Measurements from ENCODE around the gene MAD1L1.
"Not testable (repeated sequence)": the region's sequence is repeated elsewhere in the genome, so short reads cannot be mapped to it uniquely, and the experiment has no call there.

MAD1L1 gene

DNA sequence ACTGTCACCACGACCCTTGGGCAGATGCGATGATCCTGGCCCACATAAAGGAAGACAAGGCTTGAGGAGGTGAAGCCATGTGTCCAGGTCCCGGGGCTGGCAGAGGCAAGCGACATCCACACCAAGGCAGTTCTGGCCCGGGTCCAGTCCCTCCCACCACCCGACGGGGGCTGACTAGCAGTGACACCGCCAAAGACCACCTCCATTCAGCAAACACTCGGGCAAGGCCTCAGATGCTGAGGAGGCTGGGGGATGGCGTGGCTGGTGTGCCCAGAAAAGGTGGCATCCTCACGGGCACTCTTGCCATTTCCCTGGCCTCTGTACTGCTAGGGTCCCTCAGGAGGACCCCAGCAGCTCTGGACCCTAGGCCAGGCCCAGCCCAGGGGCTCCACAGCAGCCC is 343.7 kb downstream of the MAD1L1 start:
- DNase-seq (ENCODE audit: low read depth in 1 of 2, low spot score in 1 of 2), result no peak

DNA sequence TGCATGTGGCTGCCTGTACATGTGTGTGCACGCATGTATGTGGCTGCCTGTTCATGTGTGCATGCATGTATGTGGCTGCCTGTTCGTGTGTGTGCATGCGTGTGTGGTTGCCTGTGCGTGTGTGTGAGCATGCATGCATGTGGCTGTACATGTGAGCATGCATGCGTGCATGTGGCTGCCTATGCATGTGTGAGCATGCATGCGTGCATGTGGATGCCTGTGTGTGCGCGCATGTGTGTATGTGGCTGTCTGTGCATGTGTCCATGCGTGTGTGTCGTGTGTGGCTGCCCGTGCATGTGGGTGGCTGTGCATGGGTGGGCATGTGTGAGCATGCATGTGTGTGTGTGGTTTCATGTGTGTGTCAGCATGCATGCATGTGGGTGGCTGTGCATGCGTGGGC is 344.3 kb downstream of the MAD1L1 start:
- DNase-seq (ENCODE audit: low read depth in 1 of 2, low spot score in 1 of 2), result no peak

DNA sequence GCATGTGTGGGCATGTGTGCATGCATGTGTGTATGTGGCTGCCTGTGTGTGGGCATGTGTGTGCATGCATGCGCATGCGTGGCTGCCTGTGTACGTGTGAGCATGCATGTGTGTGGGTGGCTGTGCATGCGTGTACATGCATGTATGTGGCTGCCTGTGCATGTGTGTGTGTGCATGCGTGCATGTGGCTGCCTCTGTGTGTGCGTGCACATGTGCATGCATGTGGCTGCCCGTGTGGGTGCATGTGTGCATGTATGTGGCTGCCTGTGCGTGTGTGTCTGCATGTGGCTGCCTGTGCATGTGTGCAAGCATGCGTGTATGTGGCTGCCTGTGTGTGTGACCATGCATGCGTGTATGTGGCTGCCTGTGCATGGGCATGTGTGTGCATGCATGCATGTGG is 345.5 kb downstream of the MAD1L1 start:
- no peak for DNase-seq (ENCODE audit: low read depth in 1 of 2, low spot score in 1 of 2)

DNA sequence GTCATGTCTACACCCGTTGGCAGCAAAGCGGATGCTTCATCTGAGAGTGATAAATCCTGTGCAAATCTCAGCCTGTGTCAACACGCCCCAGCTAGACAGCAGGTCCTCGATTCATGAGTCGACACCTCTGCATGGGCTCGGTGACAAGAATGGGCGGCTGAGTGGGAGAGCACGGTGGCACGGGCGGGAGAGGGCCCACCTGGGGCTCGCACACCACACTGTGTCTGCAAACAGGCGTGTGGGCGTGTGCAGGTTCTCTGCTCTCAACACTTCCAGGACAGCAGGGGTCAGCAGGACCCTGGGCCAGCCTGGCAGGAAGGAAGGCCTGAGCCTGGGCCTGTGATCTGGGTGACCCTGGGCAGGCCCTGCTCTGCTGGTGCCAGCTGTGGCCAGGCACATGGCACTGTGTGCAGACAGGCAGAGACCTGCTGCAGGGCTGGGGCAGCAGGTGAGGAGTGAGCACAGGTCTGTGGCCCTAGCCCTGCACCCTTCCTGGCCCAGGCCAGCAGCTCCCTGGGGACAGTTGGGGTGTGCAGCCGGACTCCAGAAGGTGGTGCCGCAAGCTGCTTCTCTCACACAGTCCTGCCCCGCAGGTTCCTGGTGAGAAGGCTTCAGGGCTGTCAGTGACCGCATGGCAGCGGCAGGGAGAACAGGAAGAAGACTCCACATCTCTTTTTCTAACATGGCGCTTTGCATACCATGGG is 346.2 kb downstream of the MAD1L1 start:
- no peak for DNase-seq (ENCODE audit: low read depth in 1 of 2, low spot score in 1 of 2)

DNA sequence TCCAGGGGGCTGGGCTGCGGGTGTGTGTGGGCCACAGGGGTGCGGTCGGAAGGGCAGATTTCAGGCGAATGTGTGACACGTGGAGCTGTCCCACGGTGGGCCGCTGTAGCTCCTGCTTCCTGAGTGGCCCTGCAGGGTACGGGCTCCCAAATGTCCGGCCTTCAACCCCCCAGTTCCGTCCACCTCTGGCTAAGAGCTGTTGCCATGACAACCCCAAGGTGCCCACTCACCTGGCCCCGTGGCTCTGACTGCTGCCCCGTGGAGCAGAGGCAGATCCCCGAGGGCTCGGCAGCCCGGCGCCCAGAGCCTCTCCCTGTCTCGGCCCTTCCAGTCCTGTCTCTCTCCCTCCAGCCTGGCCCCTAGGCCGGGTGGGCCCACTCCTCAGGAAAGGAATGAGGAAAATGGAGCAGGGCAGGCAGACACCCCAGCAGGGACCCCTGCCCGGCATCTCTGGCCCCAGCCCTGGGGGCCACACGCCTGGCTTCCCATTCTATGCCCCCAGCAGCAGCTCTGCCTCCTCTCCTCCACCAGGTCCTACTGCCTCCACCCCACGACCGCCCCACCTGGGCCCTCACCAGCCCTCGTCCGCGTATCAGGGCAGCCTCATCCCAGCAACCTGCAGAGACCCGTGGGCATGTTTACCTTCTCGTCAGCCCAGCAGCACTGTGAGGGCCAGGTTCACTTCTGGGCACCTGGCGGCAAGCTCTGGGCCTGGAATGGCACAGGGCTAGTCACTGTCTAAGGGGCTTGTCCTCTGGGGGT is 347.1 kb downstream of the MAD1L1 start:
- DNase-seq (ENCODE audit: low read depth in 1 of 2, low spot score in 1 of 2), result no peak

DNA sequence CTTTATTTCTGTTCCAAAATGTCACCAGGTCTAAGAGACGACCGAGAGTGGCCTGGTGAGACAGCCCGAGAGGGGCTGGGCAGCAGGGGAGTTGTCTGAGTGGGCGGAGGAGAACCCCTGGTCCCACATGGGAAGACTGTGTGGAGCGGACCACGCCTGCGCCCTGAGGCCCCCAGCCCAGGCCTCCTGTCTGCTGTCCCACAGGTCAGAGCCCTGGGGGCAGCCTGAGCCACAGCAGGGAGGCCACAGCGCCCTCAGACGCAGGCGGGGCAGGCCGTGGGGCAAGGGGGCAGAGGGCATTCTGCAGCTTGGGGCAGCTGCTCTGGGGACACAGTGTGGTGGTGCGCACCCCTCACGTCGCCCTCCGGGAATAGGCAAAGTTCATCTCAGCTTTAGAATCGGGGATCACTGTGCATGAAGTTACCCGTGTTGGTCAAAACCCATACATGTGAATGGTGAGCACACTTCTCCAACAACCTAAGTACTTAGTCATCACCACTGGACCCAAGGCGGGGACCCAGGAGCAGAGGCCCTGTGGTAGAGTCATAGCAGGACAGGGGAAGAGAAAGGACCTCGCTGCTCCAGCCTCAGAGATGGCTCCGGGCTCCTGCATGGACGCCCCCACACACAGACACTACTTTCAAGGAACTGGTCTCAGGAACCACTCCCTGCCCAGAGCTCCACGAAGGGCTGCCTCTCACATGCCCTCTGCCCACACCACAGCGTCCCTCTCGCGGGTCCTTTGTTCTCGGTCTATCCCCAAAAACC is 348.0 kb downstream of the MAD1L1 start:
- DNase-seq (ENCODE audit: low read depth in 1 of 2, low spot score in 1 of 2), result no peak

DNA sequence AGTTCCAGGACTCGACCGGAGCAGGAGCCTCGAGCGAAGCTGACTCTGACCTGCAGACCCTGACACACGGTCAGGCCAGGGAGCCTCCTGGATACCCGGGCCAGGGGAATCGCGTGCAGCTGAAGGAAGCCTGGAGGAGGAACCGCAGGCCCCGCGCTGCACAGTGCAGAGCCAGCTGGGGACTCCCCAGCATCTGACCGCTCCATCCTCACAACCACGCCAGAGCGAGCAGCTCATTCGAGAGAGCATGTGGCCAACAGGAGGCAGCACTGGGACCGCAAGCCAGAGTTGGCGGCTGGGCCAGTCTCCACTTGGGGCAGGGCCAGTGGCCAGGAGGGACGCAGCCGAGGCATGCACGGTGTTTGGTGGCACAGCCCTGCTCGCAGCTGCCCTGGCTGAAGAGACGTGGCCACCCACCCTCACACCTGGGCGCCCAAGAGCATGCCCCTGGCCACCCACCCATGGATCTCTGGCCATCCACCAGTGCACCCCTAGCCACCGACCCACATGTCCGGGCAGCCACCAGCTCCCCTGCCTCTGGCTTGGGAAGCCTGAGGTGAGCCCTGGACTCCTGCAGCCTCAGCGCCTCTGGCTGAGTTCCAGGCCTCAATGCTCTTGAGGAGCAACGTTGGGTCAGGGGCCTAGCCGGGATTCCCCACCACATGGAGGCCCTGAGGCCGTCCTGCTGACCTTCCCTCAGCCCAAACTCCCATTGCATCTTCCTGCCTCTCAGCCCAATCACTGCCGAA is 348.7 kb downstream of the MAD1L1 start:
- no peak for DNase-seq (ENCODE audit: low read depth in 1 of 2, low spot score in 1 of 2)

DNA sequence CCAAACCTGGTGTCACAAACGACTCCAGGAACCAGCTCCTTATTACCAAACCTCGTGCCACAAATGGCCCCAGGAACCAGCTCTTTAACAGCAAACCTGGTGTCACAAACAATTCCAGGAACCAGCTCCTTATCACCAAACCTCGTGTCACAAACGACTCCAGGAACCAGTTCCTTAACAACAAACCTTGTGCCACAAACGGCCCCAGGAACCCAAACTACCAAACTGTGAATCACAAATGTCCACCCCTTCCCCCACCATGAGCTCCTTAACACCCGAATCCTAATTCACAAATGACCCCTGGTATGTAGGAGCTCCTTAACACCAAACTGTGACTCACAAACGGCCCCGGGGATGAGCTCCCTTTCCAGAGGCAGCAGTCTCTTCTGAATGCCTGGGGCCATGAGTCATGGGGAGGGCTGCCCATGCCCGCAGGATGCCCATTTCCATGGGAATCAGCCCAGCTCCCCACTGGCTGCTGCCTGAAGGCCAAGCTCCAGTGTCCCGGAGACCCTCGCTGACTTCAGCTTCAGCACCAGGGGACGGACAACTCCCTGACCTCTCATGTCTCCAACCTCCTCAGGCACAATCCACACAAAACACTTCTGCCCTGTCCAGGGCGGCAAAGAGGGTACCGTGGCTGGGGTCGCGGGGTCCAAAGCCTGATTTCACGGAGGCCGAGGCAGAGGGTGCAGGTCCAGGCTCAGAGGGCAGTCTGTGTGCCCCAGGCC is 349.5 kb downstream of the MAD1L1 start:
- no peak for DNase-seq (ENCODE audit: low read depth in 1 of 2, low spot score in 1 of 2)

DNA sequence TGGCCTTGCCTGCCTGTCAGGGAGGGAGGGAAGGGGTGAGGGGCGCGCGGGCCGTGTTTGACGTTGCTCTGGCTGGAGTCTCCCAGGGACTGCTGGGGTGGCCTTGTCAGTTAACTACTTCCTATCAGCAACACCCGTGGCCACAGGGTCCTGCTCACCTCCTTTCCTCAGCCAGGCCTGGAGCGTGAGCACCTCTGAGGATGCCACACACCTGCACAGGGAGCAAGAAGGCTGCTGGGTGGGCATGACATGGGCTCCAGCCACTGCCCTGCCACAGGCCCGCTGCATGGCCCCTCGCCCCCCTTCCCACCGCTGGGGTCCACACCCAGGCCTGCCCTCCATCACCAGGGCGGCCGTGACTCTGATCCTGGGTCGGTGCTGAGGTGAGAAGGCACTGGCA is 350.3 kb downstream of the MAD1L1 start:
- no peak for DNase-seq (ENCODE audit: low read depth in 1 of 2, low spot score in 1 of 2)

DNA sequence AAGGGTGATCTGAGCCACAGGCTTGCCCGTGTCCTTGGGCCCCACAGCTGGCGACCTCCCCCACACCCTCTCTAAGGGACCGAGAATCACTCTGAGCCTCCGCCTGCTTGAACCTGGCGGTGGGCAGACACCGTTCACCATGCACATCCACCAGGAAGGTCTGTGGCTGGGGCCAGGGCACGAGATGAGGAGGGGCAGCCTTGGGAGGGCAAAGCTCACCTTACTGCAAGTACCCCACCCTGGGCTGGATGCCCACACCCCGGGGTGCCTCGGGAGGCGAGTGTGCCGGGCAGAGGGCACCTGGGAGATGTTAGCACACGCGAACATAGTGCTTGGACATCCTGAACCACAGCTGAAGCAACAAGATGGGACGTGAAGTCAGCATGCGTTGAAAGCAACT is 350.8 kb downstream of the MAD1L1 start:
- no peak for DNase-seq (ENCODE audit: low read depth in 1 of 2, low spot score in 1 of 2)

DNA sequence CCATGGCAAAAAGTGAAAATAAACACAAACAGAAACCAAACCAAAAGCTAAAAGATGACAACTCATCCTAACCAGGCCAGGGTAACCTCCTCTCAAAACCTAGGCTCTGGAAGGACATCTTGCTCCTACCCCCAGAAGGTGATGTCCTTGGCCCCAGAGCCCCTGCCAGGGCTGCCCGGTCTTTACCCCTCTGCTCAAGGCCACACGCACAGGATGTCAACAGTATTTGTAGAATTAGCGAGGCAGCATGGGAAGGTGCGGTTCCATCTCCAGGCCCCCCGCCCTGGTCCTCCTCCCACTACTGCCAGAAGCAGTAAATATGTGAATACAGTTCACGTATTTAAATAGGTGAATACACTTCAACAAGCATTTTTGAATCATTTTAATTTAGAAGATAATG is 356.1 kb downstream of the MAD1L1 start:
- not testable (repeated sequence) for DNase-seq (ENCODE audit: low read depth in 1 of 2, low spot score in 1 of 2)

DNA sequence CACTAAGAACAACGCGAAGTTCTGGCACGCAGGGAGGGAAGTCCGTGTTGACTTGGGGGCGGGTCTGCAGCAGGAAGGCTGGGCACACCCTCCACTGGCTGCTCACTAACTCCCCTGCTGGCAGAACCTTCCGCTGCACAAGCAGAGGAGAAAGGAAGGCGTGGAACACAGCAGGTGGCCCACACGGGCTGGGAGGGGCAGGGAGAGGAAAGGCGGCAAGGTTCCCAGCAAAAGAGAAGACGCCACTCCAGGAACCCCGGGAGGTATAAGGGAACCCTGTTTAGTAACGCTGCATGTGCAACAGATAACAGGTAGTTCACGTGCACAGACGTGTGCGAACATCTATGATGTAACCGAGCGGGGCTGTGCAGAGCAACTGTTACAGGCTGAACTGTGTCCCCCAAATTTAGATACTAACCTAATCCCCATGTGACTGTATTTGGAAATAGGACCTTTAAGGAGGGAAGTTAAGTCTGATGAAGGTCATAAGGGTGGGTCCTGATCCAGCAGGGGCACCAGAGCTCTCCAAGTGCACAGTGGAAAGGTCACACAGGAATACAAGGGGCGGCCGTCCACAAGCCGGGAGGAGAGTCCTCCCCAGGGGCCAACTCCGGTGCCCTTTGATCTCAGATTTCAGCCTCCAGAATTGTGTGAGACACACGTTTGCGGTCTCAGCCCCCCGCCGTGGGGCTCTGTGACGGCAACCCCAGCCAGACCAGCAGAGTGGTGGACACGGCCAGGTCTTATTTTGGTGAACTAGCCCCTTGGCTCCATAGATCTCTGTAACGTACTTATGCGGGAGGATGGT is 357.1 kb downstream of the MAD1L1 start:
- DNase-seq (ENCODE audit: low read depth in 1 of 2, low spot score in 1 of 2), result not testable (repeated sequence)

DNA sequence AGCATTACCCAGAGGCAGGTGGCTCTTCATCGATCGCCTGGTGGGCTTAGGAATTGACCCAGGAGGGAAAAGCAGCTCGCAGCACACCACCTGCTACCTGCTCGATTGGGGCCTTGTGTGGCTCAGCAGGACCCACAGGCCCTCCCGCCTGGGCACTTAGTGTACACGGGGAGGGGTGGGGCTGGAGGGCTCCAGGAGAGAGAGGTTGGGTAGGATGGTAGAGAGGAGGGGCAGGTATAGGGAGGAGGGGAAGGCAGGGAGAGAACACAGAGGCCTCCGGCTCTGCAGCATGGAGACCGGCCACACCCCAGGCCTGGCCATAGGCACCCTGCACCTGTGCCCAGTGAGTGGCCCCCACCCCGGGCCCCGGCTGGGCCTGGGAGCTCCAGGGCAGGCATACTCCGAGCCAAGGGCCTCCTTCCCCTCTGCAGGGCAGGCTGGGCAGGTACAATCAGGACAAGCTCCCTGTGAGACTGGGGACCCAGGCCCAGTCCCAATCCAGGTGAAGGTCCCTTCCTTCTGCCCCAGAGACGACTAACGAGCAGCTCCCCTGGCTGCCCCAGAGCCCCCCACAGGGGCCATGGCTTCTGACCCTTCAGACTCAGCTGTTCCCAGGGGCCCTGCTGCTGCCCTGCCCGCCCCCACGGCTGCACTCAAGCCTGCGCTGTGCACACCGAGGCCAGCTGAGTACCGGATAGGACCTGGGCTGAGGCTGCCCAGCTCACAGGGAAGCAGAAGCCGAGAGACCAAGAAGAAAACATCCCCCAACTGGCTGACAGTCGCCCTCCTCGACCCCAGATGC is 358.0 kb downstream of the MAD1L1 start:
- DNase-seq (ENCODE audit: low read depth in 1 of 2, low spot score in 1 of 2), result not testable (repeated sequence)

DNA sequence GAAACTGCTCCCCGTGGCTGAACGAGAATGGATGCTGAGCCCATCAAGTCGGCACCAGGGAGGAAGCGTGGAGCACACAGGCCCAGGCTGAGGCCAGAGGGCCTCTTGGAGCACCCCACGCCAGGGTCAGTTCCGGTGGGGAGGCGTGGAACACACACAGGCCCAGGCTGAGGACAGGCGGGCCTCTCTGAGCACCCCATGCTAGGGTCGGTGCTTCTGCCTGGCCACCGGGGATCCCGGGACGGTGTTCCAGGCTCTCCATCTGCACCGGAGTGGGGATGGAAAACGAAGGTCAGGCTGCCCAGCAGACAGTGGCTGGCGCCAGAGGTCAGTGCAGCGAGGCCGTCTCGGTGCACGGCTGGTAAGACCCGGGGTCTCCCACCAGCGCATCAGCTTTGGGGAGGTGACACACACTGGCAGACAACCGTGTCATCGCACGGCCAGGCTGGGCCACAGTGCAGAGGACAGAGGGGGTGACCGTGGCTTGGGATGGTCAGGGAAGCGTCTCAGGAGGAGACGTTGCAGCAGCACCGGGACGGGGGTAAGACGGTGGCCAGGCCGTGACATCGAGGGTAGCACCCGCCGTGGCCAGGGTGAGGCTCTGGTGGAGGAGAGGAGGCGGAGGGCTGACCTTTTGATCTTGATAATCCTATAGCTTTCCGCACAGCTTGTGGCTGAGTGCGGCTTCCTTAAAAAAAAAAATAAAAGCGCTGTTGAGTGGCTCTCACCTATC is 358.7 kb downstream of the MAD1L1 start:
- DNase-seq (ENCODE audit: low read depth in 1 of 2, low spot score in 1 of 2), result no peak

DNA sequence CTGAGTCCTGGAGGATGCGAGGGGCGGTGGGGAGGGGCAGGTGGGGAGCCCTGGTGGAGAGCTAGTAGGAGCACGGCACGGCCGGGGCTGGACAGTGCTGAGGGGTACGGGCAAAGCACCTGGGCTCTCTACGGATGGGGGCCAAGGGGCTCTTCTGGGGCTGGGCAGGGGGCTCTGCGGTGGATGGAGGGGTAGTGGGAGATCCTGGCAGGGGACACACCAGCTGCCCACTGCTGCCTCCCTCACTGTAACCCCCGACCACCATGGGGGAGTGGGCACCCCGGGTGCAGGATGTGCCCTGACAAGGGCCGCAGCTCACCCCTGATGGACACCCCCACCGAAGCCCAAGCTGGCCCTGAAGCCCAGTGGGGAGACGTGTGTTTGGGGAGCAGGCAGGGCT is 359.3 kb downstream of the MAD1L1 start:
- no peak for DNase-seq (ENCODE audit: low read depth in 1 of 2, low spot score in 1 of 2)

DNA sequence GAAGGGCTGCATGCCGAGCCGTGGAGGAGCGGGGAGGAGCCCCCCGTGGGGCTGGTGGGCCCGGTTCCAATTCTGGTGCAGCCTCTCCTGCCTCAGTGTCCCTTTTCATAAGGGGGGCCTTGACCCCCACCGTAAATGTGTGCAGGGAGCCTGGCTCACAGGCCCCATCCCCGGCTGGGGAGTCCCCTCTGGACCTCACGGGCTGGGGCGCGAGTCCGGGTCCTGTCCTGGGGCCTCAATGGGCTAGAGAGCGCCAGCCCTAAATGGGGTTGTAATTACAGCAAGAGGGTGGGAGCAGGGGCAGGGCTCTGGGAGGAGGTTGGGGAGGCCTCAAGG is 359.7 kb downstream of the MAD1L1 start:
- no peak for DNase-seq (ENCODE audit: low read depth in 1 of 2, low spot score in 1 of 2)

DNA sequence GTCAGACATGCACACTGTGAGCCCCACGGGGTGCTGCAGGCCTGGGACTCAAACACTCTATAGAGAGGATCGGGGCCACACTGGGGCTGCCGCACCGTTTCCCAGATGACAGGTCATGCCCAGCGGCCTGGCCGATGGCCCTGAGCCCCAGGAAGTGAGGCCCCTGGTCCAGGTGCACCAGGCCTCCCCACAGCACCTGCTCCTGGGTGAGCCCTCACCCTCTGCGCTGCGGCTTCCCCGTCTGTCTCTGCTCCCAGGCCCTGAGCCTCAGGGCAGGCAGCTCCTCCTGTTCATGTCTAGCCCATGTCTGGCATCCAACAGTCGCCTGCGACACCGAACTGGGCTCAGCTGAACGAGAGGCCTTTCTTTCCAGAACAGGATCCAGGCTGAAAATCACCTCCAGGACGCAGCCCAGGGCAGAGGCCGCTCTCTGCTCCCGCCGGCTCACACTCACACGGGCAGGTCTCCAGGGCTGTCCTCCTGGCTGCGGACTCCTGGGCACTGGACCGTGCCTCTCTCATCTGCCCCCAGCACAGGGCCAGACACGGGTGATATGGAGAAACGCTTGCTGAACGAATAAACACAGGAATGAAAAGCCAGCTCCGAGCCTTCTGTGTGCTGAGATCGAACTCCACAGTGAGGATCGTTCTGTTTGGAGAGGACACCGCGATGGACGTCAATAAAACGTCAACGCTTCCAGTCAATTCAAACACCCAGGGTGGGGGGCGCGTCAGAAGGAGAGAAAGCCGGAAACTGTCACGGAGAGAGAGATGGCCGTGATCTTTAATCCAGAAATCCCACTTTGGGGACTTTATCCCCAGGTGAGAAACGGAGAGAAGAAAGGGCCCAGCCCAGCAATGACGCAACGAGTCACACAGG is 360.3 kb downstream of the MAD1L1 start:
- DNase-seq (ENCODE audit: low read depth in 1 of 2, low spot score in 1 of 2), result no peak
